ENCODE data around the gene NAB1. TPM values are rescaled to one million over a fixed set of nuclear protein-coding genes. Genes with fewer than 3 reads are reported as not detected.
"Not testable (repeated sequence)": the region's sequence is repeated elsewhere in the genome, so short reads cannot be mapped to it uniquely, and the experiment has no call there.

The NAB1 gene
- total RNA-seq, 1 donor from 2014 or later: 71.6 TPM

DNA sequence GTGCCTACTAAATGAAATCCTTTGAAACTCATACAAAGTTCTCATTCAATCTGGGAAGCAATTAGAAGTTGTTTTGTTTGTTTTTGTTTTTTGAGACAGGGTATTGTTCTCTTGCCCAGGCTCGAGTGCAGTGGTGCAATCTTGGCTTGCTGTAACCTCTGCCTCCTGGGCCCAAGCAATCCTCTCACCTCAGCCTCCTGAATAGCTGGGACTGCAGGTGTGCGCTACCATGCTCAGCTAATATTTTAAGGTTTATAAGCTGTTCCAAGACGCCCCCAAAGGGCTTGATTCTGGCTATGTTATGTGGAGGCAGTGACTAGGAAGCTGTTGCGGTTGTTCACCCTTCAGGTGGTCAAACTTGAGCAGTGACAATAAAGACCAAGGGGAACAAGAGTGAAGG is 48.5 kb downstream of the NAB1 start:
- Mint-ChIP-seq H3K4me3 (no peak overlapping the region), H3K27ac (no peak overlapping the region), H3K9me3 (no peaks in the 10 kb centered on the region), H3K36me3 (peaks cover 1% of the 10 kb centered on the region), H3K27me3 (ENCODE audit: low read depth) (no peaks in the 10 kb centered on the region), H3K4me1 (peaks cover 24% of the 10 kb centered on the region)
- DNase-seq (ENCODE audit: low spot score in 2 of 2, unreplicated experiment in 2 of 2): no peak
- TF ChIP-seq, protein P1, sequence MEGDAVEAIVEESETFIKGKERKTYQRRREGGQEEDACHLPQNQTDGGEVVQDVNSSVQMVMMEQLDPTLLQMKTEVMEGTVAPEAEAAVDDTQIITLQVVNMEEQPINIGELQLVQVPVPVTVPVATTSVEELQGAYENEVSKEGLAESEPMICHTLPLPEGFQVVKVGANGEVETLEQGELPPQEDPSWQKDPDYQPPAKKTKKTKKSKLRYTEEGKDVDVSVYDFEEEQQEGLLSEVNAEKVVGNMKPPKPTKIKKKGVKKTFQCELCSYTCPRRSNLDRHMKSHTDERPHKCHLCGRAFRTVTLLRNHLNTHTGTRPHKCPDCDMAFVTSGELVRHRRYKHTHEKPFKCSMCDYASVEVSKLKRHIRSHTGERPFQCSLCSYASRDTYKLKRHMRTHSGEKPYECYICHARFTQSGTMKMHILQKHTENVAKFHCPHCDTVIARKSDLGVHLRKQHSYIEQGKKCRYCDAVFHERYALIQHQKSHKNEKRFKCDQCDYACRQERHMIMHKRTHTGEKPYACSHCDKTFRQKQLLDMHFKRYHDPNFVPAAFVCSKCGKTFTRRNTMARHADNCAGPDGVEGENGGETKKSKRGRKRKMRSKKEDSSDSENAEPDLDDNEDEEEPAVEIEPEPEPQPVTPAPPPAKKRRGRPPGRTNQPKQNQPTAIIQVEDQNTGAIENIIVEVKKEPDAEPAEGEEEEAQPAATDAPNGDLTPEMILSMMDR (IDR thresholded peaks at IDR 0.05; ENCODE audit: unreplicated experiment): no peak

DNA sequence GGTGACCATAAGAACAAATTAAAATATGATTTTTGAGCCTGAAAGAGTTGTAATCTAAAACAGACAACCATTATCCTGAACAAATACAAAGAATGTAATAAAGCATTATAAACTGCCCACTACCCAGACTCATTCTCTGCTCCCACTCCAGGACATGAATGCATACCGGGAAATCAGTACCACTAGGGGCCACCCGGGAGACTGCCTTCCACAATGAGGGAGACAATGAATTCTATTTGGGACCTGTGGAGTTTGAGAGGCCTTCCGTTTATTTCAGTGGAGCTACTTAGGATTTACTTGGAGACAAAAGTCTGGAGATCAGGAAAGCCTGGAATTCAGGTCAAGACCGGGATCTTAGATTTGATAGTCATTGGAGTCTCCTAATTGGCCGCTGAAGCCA is 50.0 kb downstream of the NAB1 start:
- Mint-ChIP-seq H3K36me3 (peaks cover 1% of the 10 kb centered on the region), H3K27me3 (ENCODE audit: low read depth) (no peaks in the 10 kb centered on the region), H3K27ac (no peak overlapping the region), H3K4me1 (peaks cover 24% of the 10 kb centered on the region), H3K9me3 (no peaks in the 10 kb centered on the region), H3K4me3 (no peak overlapping the region)
- TF ChIP-seq, protein P1 (IDR thresholded peaks at IDR 0.05; ENCODE audit: unreplicated experiment): no peak
- DNase-seq (ENCODE audit: low spot score in 2 of 2, unreplicated experiment in 2 of 2): no peak

DNA sequence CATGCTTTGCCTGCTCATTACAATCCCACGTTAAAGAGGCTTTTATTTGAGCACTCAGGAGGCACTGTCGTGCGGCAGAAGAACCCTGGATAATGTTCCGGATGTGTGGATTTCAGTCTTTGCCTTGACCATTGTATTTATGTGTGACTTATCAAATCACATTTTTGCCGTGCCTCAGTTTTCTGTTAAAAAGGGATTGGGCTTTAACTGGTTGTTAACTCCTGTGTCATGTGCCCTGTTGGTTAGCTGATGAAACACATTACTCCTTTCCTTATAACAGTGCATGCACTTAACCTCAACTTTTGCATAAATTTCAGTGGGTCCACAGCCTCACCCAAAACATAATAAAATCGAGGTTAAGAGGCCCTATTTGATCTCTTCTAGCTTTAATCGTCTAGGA is 52.7 kb downstream of the NAB1 start:
- peaks cover 24% of the 10 kb centered on the region for H3K4me1 Mint-ChIP-seq
- H3K27me3 Mint-ChIP-seq (ENCODE audit: low read depth): no peaks in the 10 kb centered on the region
- TF ChIP-seq, protein P1 (IDR thresholded peaks at IDR 0.05; ENCODE audit: unreplicated experiment): no peak
- H3K4me3 Mint-ChIP-seq: no peak overlapping the region
- DNase-seq (ENCODE audit: low spot score in 2 of 2, unreplicated experiment in 2 of 2): no peak
- no peak overlapping the region for H3K27ac Mint-ChIP-seq
- no peaks in the 10 kb centered on the region for H3K36me3 Mint-ChIP-seq
- H3K9me3 Mint-ChIP-seq: peaks cover 5% of the 10 kb centered on the region

DNA sequence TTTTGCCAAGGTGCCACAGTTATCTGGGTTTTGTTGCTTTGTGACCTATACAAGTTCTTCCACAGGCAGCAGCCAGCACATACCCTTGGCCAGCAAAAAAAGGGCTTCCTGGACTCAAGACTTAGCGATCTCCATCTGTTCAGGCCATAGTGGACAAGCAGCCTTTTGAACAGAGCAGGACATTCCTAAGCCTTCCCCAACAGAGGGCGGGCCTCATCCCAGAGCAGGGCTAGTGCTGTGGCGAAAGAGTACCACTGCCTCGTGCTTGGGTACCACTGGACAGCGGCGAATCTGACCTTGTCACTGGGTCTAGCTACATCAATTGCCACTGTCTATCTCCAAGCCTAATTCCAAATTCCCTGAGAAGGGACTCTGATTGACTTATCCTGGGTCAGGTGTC is 56.4 kb downstream of the NAB1 start:
- TF ChIP-seq, protein P1 (IDR thresholded peaks at IDR 0.05; ENCODE audit: unreplicated experiment): no peak
- peaks cover 10% of the 10 kb centered on the region for H3K4me1 Mint-ChIP-seq
- no peak overlapping the region for H3K4me3 Mint-ChIP-seq
- peaks cover 17% of the 10 kb centered on the region for H3K9me3 Mint-ChIP-seq
- H3K27me3 Mint-ChIP-seq (ENCODE audit: low read depth): no peaks in the 10 kb centered on the region
- DNase-seq (ENCODE audit: low spot score in 2 of 2, unreplicated experiment in 2 of 2): no peak
- H3K36me3 Mint-ChIP-seq: peaks cover 3% of the 10 kb centered on the region
- no peak overlapping the region for H3K27ac Mint-ChIP-seq

DNA sequence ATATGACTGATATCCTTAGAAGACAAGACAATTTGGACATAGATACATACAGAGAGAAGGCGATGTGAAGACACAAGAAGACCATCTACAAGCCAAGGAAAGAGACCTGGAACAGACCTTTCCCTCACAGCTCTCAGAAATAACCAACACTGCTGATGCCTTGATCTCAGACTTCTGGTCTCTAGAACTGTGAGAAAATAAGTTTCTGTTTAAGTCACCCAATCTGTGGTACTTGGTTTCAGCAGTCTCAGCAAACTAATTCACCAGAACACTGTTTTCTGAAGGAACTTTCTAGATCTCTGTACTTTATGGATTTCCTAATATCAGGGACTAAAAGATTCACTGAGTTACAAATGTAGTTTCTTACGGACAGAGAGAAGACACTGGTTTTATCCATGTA is 58.8 kb downstream of the NAB1 start:
- H3K27me3 Mint-ChIP-seq (ENCODE audit: low read depth): no peaks in the 10 kb centered on the region
- peaks cover 4% of the 10 kb centered on the region for H3K4me1 Mint-ChIP-seq
- no peak overlapping the region for H3K4me3 Mint-ChIP-seq
- TF ChIP-seq, protein P1 (IDR thresholded peaks at IDR 0.05; ENCODE audit: unreplicated experiment): no peak
- H3K36me3 Mint-ChIP-seq: peaks cover 3% of the 10 kb centered on the region
- peaks cover 17% of the 10 kb centered on the region for H3K9me3 Mint-ChIP-seq
- no peak for DNase-seq (ENCODE audit: low spot score in 2 of 2, unreplicated experiment in 2 of 2)
- H3K27ac Mint-ChIP-seq: no peak overlapping the region

DNA sequence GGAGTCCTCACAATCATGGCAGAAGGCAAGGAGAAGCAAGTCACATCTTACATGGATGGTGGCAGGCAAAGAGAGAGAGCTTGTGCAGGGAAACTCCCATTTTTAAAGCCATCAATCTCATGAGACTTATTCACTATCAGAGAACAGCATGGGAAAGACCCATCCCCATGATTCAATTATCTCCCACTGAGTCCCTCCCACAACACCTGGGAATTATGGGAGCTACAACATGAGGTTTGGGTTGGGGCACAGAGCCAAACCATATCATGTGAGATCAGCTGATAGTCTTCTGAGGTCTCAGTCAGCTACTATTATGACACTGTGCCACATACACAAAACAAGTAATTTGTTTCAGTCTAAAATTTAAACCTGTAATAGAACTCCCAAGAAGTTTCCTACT is 59.8 kb downstream of the NAB1 start:
- H3K27me3 Mint-ChIP-seq (ENCODE audit: low read depth); H3K36me3 Mint-ChIP-seq; H3K4me3 Mint-ChIP-seq; H3K27ac Mint-ChIP-seq; DNase-seq (ENCODE audit: low spot score in 2 of 2, unreplicated experiment in 2 of 2); H3K4me1 Mint-ChIP-seq: not testable (repeated sequence)
- H3K9me3 Mint-ChIP-seq: peaks cover 17% of the 10 kb centered on the region
